Activated naive CD4-positive, alpha-beta T cell treated with Interleukin-2 at 50 U/mL for 16 hours (primary cell): Measurements from ENCODE around the gene CCDC39.
"Not testable (repeated sequence)": the region's sequence is repeated elsewhere in the genome, so short reads cannot be mapped to it uniquely, and the experiment has no call there.

Source experiments
- DNase-seq: peaks from one replicate; pipeline ENCODE4 v3.0.0-alpha.2; 2020

CCDC39 gene

GRCh38 chr3:180619723-180620122 is 59.6 kb downstream of the CCDC39 start:
- DNase-seq, result no peak

- not testable (repeated sequence) for DNase-seq
These were observed 60.7 kb downstream of the CCDC39 start for GRCh38 chr3:180618563-180618962.

- DNase-seq, result no peak
These were observed 62.2 kb downstream of the CCDC39 start for GRCh38 chr3:180617049-180617448.

- no peak for DNase-seq
These were observed 63.3 kb downstream of the CCDC39 start for GRCh38 chr3:180615954-180616353.

GRCh38 chr3:180612364-180612763 is 66.9 kb downstream of the CCDC39 start:
- no peak for DNase-seq

- DNase-seq, result no peak
These were observed 68.3 kb downstream of the CCDC39 start for GRCh38 chr3:180611006-180611405.

- DNase-seq, result peak; percentile 95
These were observed 77.3 kb downstream of the CCDC39 start, which contains the start of gene TTC14 for GRCh38 chr3:180601688-180602666. Gene TTC14, plus strand, starts transcription at chr3:180602163. Its CDS starts 99 bp downstream, at chr3:180602262.

GRCh38 chr3:180600473-180600872 is 78.8 kb downstream of the CCDC39 start:
- no peak for DNase-seq

- DNase-seq, result no peak
These were observed 83.7 kb downstream of the CCDC39 start for GRCh38 chr3:180595559-180595935.

- no peak for DNase-seq
These were observed 84.4 kb downstream of the CCDC39 start for GRCh38 chr3:180594631-180595558.

- not testable (repeated sequence) for DNase-seq
These were observed 85.7 kb downstream of the CCDC39 start for GRCh38 chr3:180593631-180594030.

GRCh38 chr3:180590396-180590795 is 88.9 kb downstream of the CCDC39 start:
- no peak for DNase-seq

- DNase-seq, result no peak
These were observed 98.4 kb downstream of the CCDC39 start for GRCh38 chr3:180580934-180581333.

GRCh38 chr3:180575571-180575970 is 103.7 kb downstream of the CCDC39 start:
- DNase-seq, result no peak

- no peak for DNase-seq
These were observed 107.3 kb downstream of the CCDC39 start for GRCh38 chr3:180571831-180572598.

- no peak for DNase-seq
These were observed 109.1 kb downstream of the CCDC39 start for GRCh38 chr3:180570238-180570637.

GRCh38 chr3:180564676-180565075 is 114.6 kb downstream of the CCDC39 start:
- no peak for DNase-seq
